NCI-H2196 (cell line): Measurements from ENCODE around the gene CNPY2.
A peak's percentile ranks its signal among the peaks of the same experiment; 100 is the strongest.
"Not testable (repeated sequence)": the region's sequence is repeated elsewhere in the genome, so short reads cannot be mapped to it uniquely, and the experiment has no call there.

Experiments used
- DNase-seq: peaks from one replicate; lab custom pipeline; 2025; ENCODE audit not compliant: unreplicated experiment; lab: John Stamatoyannopoulos, UW

The CNPY2 gene

GRCh38 chr12:56333679-56334489 lies 18.1 kb upstream of the CNPY2 start, which contains the start of gene PAN2:
PAN2 (minus strand) TSS chr12:56334000; CDS start chr12:56333094, 906 bp downstream.
- DNase-seq: peak; percentile 97

DNA sequence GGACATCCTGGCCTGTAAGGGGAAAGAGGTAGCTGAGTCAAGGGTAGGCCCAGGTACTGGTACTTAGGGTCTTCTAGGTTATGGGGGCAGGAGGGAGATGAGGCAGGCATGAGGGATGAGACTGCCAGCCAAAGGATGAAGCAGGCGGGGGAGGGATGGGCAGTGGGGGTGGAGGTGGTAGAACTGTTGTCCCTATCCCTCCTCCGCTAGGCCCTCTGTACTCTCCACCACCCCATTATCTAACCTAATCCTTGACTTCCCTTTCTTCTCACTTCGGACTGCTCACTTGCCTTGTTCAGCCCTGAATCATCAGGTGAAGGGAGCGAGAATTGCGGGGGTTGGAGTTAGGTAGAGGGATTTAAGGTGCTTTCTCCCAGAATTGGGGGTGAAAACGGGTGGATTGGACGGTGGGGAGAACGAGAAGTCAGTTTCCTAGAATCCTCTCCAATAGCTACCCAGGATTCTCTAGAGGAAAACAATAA lies 17.4 kb upstream of the CNPY2 start:
- DNase-seq: no peak

GRCh38 chr12:56332512-56333196 lies 16.9 kb upstream of the CNPY2 start:
- DNase-seq: no peak

DNA sequence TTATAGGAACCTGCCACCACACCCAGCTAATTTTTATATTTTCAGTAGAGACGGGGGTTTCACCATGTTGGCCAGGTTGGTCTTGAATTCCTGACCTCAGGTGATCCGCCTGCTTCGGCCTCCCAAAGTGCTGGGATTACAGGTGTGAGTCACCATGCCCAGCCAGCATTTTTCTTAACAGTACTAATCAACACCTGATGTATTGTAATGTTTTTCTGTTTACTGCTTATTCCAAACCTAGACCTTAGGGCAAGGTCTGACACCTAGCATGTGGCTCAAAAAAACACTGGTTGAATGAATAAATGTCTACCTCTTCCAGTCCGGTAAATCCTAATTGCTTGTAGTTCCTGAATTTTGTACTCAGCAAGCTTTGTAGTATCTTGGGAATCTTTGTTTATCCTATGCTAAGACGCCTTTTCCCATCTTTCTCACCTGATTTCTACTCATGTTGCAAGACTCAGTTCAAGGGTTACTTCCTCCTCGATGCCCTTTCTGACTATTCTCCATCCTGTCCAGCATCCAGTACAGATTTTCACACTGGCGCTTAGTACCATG lies 15.2 kb upstream of the CNPY2 start:
- DNase-seq: no peak

- no peak for DNase-seq
Observed at GRCh38 chr12:56326533-56326932, 10.7 kb upstream of the CNPY2 start.

GRCh38 chr12:56326126-56326525 lies 10.3 kb upstream of the CNPY2 start:
- DNase-seq: no peak

DNA sequence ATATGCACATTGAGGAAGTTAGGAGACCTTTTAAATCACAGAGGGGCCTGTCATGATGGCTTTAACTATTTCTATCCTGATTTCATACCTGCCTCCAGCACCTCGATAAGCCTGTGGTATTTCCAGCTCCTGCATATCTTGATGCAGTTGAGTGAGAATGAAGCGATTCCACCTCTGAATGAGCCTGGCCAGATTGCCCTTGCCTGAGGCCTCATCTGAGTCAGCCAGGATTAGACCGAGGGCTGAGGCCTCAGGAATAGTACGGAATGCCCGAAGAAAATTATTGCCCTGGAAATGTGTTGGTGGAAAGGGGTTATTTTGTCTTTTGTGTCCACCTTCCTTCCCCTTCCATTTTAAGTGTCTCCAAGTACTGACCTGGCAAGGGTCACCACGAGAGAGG lies 8.4 kb upstream of the CNPY2 start:
- no peak for DNase-seq

DNA sequence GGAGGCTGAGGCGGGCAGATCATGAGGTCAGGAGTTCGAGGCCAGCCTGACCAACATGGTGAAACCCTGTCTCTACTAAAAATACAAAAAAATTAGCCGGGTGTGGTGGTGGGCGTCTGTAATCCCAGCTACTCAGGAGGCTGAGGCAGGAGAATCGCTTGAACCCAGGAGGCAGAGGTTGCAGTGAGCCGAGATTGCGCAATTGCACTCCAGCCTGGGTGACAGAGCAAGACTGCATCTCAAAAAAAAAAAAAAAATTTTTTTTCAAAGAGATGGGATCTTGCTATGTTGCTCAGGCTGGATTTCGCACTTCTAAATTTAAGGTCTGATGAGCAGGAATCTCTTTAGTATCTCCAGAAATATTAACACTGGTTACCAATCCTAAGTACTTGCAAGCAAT lies 5.8 kb upstream of the CNPY2 start:
- not testable (repeated sequence) for DNase-seq

- no peak for DNase-seq
Observed at GRCh38 chr12:56321027-56321426, 5.2 kb upstream of the CNPY2 start.

- no peak for DNase-seq
Observed at GRCh38 chr12:56317675-56318074, 1.9 kb upstream of the CNPY2 start.

- no peak for DNase-seq
Observed at GRCh38 chr12:56315249-56315621, 553 bp downstream of the CNPY2 start.

DNA sequence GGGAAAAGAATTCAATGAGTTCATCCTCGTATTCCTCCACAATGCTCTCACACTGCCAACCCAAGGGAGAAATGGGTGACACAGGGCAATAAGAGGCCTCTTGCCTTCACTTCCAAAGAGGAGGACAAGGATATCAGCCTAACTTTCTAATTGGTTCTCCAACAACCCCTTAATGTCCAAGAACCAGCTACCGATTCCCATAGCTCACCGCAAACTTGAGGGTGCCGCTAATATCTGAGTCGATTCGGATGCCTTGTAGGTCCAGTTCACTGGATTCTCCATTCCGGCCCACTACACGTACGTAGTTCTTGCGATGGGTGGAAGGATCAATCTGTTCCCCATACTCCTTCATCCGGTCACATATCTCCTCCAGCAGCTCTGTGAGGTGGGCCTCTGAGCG lies 4.8 kb downstream of the CNPY2 start:
- DNase-seq: no peak

- DNase-seq: no peak
Observed at GRCh38 chr12:56308714-56309113, 7.1 kb downstream of the CNPY2 start.

DNA sequence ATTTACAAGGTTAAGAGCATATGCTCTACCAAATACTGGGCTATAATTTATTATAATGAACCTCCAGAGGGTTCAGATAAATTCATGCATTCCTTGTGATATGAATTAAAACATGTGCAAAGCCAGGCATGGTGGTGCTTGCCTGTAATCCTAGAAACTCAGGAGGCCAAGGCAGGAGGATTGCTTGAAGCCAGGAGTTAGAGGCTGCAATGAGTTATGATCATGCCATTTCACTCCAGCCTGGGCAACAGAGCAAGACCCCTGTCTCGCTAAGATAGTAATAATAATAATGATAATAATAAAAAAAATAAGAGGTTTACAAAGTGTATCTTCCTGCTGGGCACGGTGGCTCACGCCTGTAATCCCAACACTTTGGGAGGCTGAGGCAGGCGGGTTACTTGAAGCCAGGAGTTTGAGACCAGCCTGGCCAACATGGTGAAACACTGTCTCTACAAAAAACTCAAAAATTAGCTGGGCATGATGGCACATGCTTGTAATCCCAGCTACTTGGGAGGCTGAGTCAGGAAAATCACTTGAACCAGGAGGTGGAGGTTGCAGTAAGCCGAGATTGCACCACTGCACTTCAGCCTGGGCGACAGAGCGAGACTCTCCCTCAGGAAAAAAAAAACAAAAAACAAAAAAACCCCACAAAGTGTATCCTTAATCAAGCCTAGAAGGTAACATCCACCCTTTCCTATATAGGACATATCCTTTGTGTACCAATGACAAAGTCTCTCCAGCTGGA lies 8.4 kb downstream of the CNPY2 start:
- DNase-seq: no peak

- DNase-seq: no peak
Observed at GRCh38 chr12:56304872-56305590, 10.8 kb downstream of the CNPY2 start.

DNA sequence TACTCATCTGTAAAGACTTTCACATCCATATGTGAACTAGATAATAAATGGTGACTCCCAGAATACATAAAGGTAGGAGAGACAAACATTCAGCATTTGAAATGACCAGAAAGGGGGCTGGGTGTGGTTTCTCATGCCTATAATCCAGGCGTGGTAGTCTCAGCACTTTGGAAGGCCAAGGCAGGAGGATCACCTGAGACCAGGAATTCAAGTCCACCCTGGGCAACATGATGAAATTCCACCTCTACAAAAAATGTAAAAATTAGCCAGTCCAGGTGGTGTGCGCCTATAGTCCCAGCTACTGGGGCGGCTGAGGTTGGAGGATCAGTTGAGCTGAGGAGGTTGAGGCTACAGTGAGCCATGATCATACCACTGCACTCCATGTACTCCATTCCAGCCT lies 11.5 kb downstream of the CNPY2 start:
- DNase-seq: no peak

DNA sequence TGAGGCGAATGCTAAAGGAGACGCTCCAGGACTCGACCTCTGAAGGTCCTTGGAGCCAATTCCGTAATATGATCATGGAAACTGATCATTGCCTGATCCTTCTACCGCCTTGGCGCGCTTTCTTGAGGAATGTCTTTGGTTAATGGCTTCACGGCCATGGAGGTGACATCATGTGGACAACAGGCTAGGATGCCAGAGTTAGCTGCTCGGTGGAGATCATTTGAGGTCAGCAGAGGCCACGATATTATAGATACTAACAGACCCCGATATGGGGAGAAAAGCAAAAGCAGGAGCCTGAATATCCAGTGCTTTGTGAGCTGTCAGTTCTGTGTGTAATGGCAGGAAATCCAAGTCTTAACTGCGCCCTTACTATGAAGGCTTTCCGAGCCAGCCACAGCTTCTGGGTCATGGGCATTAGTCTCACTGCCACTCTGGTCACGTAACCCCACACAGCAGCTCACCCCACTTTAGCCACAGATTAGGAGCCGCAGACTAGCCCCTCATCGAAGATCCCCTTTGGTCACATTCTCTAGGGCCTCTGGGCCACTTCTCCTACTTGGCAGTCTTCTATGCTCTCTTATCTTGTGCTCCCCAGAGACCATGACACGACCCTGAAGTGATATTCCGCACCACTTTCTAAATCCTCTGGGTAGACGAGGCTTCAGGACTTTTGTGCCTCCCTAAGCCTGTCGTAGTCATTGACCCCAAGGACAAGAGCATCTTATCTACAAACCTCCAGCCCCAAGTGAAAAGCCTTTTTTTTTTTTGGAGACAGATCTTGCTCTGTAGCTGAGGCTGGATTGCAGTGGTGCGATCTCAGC lies 14.9 kb downstream of the CNPY2 start:
- DNase-seq: no peak

DNA sequence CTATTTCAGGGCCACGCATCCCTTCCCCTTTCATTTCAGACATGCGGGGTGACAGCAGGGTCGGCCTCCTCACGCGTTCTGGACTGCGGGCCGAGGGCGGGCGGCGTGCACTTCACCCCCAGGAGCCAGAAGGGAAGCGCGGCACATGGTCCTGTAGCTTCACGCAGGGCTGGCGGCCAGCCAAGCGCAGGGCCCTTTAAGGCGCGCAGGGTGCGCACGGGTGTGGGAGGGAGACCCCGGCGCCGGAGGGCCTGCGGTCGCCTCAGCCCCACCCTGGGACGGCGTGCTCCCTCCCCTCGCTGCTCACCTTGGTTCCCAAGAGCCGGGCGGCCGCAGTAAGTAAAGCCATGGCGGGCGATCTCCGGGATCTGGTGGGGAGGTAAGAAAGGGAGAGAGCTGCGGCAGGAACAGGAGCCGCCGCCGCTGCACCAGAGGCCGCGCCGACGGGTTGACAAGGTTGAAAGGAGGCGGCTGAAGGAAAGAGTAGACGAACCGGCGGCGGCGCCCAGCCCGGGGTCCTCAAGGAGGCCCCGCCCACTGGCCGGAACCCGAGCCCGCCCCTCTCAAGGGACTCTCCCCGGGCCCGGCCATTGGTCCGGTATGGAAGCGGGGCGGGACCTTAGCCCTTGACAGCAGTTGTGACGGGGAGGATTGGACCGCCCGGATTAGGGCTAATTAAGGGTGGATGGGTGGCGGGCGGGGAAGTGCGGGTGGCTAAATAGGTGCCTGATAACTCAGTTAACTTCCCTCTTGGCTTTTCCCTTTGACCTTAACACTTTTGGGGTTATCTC lies 15.7 kb downstream of the CNPY2 start, which contains the start of gene CS:
Gene CS (minus strand): TSS at position 478 of the 791 bp plus-strand sequence. CDS start 129 bp downstream, at position 349.
- peak; percentile 98 for DNase-seq

GRCh38 chr12:56299308-56299852 lies 16.4 kb downstream of the CNPY2 start:
- DNase-seq: no peak
